GM12873 (cell line): Measurements from ENCODE around the gene CYTH2.

Source experiments
- TF ChIP-seq, protein P1 (sequence below): IDR thresholded peaks from 2 replicates; pipeline ENCODE4 v1.5.1; 2012; ENCODE audit warnings: low read depth, mild to moderate bottlenecking, moderate library complexity, low read length, control low read depth; ENCODE audit not compliant: insufficient read depth; ENCODE audit errors: missing control alignments

The CYTH2 gene

DNA sequence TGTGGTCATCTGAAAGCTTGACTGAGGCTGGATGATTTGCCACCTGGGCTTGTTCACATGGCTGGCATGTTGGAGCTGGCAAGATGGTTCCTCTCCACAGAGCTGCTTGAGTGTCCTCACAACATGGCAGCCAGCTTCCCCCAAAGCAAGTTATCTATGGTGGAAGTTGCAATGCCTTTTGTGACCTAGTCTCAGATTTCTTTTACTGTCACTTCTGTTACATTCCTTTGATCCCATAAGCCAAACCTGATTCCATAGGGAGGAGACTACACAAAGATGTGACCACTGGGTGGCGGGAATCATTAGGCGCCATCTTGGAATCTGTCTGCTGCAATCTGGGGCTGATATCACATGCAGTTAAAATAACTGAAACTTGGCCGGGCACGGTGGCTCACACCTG lies 60.0 kb downstream of the CYTH2 start:
- TF ChIP-seq, protein P1, sequence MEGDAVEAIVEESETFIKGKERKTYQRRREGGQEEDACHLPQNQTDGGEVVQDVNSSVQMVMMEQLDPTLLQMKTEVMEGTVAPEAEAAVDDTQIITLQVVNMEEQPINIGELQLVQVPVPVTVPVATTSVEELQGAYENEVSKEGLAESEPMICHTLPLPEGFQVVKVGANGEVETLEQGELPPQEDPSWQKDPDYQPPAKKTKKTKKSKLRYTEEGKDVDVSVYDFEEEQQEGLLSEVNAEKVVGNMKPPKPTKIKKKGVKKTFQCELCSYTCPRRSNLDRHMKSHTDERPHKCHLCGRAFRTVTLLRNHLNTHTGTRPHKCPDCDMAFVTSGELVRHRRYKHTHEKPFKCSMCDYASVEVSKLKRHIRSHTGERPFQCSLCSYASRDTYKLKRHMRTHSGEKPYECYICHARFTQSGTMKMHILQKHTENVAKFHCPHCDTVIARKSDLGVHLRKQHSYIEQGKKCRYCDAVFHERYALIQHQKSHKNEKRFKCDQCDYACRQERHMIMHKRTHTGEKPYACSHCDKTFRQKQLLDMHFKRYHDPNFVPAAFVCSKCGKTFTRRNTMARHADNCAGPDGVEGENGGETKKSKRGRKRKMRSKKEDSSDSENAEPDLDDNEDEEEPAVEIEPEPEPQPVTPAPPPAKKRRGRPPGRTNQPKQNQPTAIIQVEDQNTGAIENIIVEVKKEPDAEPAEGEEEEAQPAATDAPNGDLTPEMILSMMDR: no peak

DNA sequence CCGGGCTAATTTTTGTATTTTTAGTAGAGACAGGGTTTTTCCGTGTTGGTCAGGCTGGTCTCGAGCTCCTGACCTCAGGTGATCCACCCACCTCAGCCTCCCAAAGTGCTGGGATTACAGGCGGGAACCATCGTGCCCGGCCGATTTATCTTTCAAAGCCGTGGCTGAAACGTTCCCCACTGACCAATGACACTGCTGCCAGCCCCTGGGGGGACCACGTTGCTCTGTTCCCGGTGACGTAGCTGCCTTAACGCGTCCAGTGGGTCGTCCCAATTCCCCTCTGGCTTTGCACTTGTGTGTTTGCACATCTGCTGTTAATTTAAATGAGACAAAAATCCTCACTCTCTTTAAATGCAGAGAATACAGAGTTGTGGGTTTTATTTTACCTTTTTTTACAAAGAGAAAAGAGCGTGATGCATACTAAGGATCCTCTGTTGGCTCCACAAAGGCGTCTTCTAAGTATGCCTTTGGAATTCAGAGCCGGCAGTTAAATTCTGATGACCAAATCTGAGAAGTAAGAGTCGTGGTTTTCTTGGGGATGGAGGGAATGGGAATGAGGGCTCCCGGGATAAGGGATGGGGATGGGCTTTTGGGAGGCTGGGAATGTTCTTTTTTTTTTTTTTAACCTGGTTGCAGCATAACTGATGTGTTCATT lies 61.0 kb downstream of the CYTH2 start:
- TF ChIP-seq, protein P1: no peak

DNA sequence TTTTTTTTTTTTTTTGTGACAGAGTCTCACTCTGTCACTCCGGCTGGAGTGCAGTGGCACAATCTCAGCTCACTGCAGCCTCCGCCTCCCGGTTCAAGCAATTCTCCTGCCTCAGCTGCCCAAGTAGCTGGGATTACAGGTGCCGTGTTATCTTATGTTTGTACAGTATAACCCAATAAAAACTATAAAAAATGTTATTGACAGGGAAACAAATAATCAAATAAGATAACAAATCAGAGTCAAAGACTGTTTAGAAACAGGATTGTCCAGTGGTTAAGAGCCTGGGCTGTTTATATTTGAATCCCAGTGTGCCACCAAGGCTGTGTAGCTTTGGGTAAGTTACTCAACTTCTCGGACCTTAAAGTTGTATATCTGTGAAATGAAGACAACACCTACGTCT lies 61.6 kb downstream of the CYTH2 start:
- TF ChIP-seq, protein P1: no peak
